Erythroblast (primary cell): ENCODE measurements around the gene CAPN10.

Source experiments
- DNase-seq, 2 experiments: peaks; one replicate each; lab custom pipeline; 2025; lab: John Stamatoyannopoulos, UW
- GATA1 ChIP-seq: IDR thresholded peaks from 2 replicates; pipeline ENCODE4 v1.6.1; 2011; ENCODE audit warnings: low read depth, mild to moderate bottlenecking, control low read depth, low read length, moderate library complexity
- POLR2A ChIP-seq: IDR thresholded peaks from 2 replicates; pipeline ENCODE4 v1.6.1; 2011; ENCODE audit warnings: mild to moderate bottlenecking, low read length

CAPN10 gene

DNA sequence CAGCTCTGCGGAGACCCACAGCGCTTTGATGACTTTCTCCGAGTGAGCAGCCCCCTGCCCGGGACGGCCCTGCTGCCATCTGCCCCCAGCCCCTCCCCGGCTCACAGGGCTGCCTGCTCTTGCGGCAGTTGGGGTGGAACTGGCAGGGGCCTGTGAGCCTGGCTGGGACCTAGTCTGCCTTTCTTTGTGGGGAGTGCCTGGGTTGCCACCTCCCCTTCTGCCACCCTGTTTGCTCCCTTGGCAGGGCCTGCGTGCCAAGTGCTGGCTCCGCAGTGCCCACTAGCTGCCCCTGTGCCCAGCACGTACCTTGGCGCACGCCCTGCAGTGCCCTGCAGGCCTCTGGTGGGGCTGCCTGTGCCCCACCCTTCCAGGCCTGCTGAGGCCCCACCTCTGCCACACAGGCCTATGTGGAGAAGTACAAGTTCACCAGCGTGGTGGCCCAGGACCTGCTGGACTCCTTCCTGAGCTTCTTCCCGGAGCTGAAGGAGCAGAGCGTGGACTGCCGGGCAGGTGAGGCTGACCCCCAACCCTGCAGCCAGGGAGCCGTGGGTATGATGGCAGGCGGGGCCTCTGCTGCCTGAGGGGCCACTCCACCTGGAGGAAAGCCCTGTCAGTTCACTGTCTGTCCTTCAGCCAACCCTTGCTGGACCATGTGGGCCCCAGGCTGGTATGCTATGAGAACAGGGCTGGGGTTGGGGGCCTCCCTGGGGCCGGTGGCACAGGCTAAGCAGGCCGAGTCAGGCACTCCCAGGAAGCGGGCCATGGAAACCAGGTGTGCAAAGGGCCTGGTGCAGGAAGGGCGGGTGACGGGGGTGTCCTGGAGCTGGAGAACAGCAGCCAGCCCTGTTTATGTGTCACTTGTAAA lies 11.2 kb upstream of the CAPN10 start:
- DNase-seq = no peak
- TF ChIP-seq GATA1 (no peak), POLR2A (no peak)

DNA sequence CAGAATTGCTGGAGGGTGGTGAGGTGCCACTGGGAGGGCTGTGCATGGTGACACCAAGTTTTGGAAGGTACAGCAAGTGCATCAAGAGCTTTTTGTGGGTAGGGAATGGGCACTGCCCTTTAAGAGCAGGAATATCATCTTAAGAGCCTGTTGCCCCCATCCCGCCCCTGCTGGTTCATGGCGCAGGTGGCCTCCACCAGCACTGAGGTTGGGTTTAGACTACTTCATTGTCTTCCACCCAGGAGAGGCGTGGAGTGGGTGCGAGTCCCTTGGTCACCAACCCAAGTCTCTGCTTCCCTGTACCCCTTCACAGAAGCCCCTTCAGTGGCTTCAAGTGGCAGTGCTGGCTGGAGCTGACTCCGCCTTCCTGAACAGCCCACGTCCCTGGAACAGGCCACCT lies 10.5 kb upstream of the CAPN10 start:
- TF ChIP-seq POLR2A (no peak), GATA1 (no peak)

DNA sequence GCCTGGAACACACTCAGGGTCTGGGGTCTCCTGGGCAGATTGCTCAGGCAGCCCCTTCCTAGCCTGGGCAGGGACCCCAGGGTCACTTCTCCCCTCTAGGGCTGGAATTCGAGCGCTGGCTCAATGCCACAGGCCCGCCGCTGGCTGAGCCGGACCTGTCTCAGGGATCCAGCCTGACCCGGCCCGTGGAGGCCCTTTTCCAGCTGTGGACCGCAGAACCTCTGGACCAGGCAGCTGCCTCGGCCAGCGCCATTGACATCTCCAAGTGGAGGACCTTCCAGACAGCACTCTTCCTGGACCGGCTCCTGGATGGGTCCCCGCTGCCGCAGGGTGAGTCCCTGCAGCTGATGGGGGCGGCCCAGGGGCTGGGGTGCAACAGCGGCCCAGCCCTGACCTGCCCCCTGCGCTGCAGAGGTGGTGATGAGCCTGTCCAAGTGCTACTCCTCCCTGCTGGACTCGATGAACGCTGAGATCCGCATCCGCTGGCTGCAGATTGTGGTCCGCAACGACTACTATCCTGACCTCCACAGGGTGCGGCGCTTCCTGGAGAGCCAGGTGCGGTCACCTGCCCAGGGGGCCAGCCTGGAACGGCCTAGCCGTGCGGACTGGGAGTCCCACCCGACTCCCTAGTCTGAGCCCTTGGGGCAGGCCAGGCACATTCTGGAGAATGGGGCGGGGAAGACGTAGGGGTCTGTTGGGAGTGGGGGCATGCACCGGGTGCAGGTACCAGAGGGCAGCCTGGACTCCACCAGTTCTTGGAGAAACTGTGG lies 9.9 kb upstream of the CAPN10 start:
- no peak for DNase-seq
- TF ChIP-seq GATA1 (no peak), POLR2A (no peak)

More for the DNA sequence above, 10.5 kb upstream of the CAPN10 start:
- no peak for DNase-seq

DNA sequence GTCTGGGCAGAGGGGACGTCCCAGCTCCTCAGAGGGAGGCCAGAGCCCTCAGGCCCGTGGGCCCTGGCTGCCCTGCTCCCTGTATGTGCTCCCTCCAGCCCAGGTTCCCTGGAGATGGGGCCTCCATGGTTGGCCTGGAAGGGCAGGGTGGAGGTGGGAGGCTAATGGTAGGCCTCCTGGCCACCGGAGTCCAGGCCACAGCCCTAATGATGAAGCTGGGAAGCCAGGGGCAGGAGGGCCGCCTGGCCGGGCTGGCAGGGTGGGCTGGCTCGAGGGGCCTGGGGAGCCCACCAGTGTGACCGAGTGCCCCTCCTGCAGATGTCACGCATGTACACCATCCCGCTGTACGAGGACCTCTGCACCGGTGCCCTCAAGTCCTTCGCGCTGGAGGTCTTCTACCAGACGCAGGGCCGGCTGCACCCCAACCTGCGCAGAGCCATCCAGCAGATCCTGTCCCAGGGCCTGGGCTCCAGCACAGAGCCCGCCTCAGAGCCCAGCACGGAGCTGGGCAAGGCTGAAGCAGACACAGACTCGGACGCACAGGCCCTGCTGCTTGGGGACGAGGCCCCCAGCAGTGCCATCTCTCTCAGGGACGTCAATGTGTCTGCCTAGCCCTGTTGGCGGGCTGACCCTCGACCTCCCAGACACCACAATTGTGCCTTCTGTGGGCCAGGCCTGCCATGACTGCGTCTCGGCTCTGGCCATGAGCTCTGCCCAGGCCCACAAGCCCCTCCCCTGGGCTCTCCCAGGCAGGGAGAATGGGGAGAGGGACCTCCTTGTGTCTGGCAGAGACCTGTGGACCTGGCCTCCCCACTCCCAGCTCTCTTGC lies 9.0 kb upstream of the CAPN10 start:
- TF ChIP-seq GATA1 (no peak), POLR2A (no peak)
- DNase-seq = no peak

DNA sequence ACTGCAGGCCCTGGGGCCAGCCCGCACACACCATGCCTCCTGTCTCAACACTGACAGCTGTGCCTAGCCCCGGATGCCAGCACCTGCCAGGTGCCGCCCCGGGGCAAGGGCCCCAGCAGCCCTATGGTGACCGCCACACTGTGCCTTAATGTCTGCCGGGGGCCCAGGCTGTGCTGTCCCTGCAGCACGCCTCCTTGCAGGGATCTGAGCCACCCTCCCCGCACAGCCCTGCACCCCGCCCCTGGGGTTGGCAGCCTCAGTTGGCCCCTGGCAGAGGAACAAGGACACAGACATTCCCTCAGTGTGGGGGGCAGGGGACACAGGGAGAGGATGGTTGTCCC lies 8.5 kb upstream of the CAPN10 start:
- no peak for DNase-seq
- TF ChIP-seq GATA1 (no peak), POLR2A (no peak)

DNA sequence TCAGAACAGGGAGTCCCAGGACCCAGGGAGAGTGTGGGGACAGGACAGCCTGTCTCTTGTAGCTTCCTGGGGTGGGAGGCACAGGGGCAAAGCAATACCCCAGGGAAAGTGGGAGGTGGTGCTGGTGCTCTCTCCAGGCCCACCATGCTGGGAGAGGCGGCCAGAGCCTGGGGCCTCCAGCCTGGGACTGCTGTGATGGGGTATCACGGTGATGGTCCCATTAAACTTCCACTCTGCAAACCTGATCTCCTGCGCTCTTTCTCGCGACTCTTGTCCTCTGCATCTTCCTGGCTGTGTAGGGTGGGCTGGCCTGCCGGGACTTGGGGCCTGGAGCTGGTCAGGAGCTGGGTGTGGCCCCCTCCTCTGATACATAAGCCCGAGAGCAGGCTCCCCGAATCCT lies 8.0 kb upstream of the CAPN10 start:
- TF ChIP-seq GATA1 (no peak), POLR2A (no peak)
- no peak for DNase-seq

DNA sequence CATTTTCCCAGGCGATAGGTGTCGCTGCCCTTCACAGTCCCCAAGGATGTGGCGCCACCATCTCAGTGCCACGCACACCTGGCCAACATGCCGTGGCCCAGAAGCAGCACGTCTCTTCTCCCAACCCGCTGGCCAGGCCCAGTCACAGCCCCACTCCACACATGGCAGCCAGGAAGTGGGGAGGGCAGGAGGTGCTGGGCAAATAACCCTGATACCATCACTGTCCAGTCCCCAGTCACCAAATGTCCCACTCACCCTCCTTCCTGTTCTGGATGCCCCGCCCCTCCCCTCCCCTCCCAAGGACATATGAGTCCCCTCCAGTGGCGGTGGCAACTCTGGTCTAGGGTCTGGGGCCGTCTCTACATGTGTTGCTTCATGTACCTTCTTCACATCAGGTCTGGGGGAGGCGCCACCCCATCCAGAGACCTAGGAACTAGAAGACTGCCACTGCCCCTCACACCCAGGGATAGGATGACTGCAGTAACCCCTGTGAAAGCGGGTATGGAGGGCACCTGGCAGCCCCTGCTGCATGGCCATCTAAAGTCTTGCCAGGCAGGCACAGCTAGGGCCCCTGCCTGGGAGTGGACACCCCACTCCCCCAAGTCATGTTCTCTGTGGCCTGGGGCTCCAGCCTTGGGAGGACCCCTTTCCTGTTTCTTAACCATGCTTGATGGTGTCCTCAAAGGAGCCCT lies 7.3 kb upstream of the CAPN10 start:
- no peak for DNase-seq

GRCh38 chr2:240579771-240580614 lies 6.5 kb upstream of the CAPN10 start:
- no peak for DNase-seq
- no peak for TF ChIP-seq GATA1
- TF ChIP-seq POLR2A = no peak

More for the DNA sequence above, 7.3 kb upstream of the CAPN10 start:
- TF ChIP-seq POLR2A = peak; percentile 8
- TF ChIP-seq GATA1 = no peak

GRCh38 chr2:240581811-240582210 lies 4.7 kb upstream of the CAPN10 start:
- DNase-seq = no peak
- TF ChIP-seq POLR2A (no peak), GATA1 (no peak)

DNA sequence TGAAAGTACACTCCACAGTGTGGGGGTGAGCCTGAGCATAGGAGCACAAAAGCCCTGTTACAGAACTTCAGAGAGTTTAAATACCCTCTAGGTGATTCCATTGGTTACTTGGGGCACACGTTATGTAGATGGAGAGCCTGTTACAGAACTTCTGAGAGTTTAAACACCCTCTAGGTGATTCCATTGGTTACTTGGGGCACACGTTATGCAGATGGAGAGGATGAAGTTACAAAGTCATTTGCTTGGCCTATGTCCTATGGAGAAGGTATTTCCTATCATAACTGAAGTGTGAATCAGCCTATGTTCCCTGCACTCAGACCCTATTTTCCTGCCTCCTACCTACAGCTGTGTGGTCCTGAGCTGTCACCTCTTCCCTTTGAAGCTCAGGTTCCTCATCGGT lies 3.8 kb upstream of the CAPN10 start:
- no peak for DNase-seq
- TF ChIP-seq POLR2A = no peak
- TF ChIP-seq GATA1 = no peak

GRCh38 chr2:240583774-240584173 lies 2.8 kb upstream of the CAPN10 start:
- TF ChIP-seq GATA1 = no peak
- no peak for DNase-seq

DNA sequence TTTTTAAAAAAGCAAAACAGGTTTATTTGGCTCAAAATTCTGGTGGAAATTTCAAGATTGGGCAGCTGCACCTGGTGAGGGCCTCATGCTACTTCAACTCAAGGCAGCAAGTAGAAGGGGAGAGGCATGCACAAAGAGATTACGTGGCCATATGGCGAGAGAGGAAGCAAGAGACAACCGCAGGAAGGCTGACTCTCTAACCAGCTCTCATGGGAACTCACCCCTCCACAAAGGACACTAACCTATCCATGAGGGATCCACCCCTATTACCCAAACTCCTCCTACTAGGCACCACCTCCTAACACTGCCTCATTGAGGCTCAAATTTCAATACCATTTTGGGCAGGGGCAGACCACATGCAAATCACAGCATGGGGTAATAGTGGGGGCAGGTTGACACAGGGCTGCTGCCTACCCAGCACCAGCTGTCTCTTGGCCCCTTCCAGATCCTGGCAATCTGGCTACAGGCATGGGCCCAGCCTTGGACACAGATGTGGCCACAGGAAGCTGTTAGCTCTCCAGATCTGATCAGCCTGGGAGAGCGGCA lies 2.0 kb upstream of the CAPN10 start:
- TF ChIP-seq GATA1 (no peak), POLR2A (no peak)
- DNase-seq = no peak

DNA sequence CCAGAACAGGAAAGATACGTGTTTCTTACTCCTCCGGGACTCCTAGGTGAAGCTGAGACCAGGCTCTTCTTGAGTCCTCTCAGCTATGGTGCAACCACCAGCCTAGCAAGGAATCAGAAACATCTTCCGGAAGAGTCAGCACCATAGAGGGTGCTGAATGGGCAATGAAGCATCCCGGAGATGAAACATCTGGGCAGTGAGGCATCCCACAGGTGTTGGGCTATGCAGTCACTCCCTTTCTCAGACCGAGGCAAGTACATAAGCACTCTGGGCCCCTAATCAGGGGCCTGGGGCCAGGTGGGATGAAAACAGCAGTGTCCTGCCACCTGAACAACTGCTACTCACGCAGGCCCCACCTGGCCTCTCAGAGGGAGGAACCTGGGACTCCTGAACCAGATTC lies 1.4 kb upstream of the CAPN10 start:
- no peak for DNase-seq
- no peak for TF ChIP-seq GATA1
- no peak for TF ChIP-seq POLR2A
